Measurements from ENCODE around the gene SOAT2.
"Not testable (repeated sequence)": the region's sequence is repeated elsewhere in the genome, so short reads cannot be mapped to it uniquely, and the experiment has no call there.

The SOAT2 gene

DNA sequence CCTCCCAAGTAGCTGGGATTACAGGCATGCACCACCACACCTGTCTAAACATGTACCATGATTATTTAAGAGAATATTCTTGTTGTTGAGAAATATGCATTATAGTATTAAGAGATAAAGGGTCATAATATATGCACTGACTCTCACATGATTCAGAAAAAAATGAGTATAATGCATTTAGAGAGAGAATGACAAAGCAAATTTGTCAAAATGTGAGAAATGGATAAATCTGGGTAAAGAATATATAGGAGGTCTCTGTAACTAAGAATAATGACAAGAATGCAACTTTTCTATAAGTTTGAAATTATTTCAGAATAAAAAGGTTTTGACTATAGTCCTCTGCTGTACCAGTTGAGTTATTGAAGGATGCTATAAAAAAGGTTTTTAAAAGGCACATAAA lies 49.1 kb downstream of the SOAT2 start:
- DNase-seq (ENCODE audit: low read depth) = no peak
- H3K4me3 ChIP-seq (ENCODE audit: low read depth, low read length) = no peak overlapping the region
- TF ChIP-seq MYC (IDR thresholded peaks at IDR 0.05; ENCODE audit: low read depth, low read length) = no peak
- no peak for TF ChIP-seq POLR2A (IDR thresholded peaks at IDR 0.05; ENCODE audit: extremely low read depth, insufficient read length)
- TF ChIP-seq, protein P1, sequence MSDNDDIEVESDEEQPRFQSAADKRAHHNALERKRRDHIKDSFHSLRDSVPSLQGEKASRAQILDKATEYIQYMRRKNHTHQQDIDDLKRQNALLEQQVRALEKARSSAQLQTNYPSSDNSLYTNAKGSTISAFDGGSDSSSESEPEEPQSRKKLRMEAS (IDR thresholded peaks at IDR 0.05; ENCODE audit: low read depth, low read length) = no peak
- TF ChIP-seq, protein P2, sequence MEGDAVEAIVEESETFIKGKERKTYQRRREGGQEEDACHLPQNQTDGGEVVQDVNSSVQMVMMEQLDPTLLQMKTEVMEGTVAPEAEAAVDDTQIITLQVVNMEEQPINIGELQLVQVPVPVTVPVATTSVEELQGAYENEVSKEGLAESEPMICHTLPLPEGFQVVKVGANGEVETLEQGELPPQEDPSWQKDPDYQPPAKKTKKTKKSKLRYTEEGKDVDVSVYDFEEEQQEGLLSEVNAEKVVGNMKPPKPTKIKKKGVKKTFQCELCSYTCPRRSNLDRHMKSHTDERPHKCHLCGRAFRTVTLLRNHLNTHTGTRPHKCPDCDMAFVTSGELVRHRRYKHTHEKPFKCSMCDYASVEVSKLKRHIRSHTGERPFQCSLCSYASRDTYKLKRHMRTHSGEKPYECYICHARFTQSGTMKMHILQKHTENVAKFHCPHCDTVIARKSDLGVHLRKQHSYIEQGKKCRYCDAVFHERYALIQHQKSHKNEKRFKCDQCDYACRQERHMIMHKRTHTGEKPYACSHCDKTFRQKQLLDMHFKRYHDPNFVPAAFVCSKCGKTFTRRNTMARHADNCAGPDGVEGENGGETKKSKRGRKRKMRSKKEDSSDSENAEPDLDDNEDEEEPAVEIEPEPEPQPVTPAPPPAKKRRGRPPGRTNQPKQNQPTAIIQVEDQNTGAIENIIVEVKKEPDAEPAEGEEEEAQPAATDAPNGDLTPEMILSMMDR (IDR thresholded peaks at IDR 0.05; ENCODE audit: low read depth, low read length) = no peak

DNA sequence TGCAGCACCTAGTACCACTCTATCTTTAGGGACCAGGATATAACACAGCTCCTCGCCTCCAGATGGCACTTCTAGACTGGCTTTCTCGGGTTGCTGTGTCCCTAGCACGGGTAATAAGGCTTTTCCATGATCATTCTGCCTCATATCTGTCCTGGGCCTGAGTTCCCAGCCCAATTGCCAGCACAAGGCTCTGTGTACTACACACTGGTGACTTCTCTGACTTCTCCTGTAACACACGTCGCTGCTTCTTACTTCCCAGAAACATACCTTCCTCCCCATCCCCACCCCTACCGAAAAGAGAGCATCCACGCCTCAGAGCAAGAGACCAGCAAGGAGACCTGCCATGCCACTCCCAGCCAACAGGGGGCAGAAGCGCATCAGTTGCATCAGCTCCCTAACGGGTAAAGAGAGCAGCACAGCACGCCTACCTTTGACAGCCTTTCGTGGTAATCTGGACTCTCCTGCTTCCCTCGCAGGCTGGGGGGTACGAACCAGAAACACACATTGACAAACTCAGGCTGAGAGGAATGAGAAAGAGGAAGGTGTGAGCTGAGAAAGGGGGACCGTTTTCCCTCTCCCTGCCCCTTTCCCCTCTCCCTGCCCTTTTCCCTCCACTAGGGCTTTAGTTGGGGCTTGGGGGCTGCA lies 56.0 kb downstream of the SOAT2 start:
- DNase-seq (ENCODE audit: low read depth) = peak; percentile 89
- H3K4me3 ChIP-seq (ENCODE audit: low read depth, low read length) = no peak overlapping the region
- TF ChIP-seq, protein P2 (IDR thresholded peaks at IDR 0.05; ENCODE audit: low read depth, low read length) = peak; percentile 99
- TF ChIP-seq, protein P1 (IDR thresholded peaks at IDR 0.05; ENCODE audit: low read depth, low read length) = peak; percentile 78
- TF ChIP-seq MYC (IDR thresholded peaks at IDR 0.05; ENCODE audit: low read depth, low read length) (0 out of 2 replicates have a peak, but pooled peaks have one; percentile 16), POLR2A (IDR thresholded peaks at IDR 0.05; ENCODE audit: extremely low read depth, insufficient read length) (no peak)

DNA sequence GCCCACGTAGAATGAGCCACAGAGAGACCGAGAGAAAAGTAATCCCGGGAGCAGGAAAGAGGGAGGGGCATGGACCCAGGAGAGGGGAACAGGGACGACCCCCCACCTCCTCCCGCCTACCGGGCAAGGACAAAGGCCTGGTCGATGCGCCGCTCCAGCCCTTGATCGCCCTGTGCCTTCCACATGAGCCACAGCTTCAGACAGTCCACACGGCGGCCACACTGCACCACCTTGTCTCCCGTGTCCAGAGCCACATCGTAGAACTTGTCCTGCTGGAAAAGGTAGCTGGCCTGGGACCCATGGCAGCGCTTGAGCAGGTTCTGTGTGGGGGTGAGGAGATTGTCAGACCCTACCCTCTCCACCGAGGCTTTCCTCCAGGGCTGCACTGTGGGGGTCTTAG lies 56.7 kb downstream of the SOAT2 start:
- H3K4me3 ChIP-seq (ENCODE audit: low read depth, low read length) = no peak overlapping the region
- TF ChIP-seq POLR2A (IDR thresholded peaks at IDR 0.05; ENCODE audit: extremely low read depth, insufficient read length) (no peak), MYC (IDR thresholded peaks at IDR 0.05; ENCODE audit: low read depth, low read length) (no peak)
- TF ChIP-seq, protein P2 (IDR thresholded peaks at IDR 0.05; ENCODE audit: low read depth, low read length) = no peak
- TF ChIP-seq, protein P1 (IDR thresholded peaks at IDR 0.05; ENCODE audit: low read depth, low read length) = no peak
- DNase-seq (ENCODE audit: low read depth) = no peak

DNA sequence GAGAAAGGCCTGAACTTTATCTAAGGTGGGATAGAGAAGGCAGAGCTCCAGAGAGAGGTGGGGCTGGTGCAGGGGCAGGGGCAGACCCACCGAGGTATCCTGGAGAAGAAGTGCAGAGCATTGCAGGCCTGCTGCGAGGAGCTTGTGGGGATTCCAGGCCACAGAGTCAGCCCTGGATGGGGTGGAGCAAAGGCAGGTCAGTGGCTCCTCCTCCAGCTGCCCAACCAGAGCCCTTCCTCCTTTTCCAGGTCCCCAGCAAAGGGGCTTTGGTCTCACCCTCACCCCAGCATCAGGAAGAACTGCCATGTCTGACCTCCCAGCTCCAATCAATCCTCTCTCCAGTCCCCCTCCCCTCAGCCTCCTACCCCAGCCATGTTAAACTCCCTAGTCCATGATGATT lies 57.4 kb downstream of the SOAT2 start:
- TF ChIP-seq MYC (IDR thresholded peaks at IDR 0.05; ENCODE audit: low read depth, low read length) = no peak
- TF ChIP-seq, protein P2 (IDR thresholded peaks at IDR 0.05; ENCODE audit: low read depth, low read length) = no peak
- TF ChIP-seq, protein P1 (IDR thresholded peaks at IDR 0.05; ENCODE audit: low read depth, low read length) = no peak
- TF ChIP-seq POLR2A (IDR thresholded peaks at IDR 0.05; ENCODE audit: extremely low read depth, insufficient read length) = no peak
- DNase-seq (ENCODE audit: low read depth) = no peak
- H3K4me3 ChIP-seq (ENCODE audit: low read depth, low read length) = no peak overlapping the region

DNA sequence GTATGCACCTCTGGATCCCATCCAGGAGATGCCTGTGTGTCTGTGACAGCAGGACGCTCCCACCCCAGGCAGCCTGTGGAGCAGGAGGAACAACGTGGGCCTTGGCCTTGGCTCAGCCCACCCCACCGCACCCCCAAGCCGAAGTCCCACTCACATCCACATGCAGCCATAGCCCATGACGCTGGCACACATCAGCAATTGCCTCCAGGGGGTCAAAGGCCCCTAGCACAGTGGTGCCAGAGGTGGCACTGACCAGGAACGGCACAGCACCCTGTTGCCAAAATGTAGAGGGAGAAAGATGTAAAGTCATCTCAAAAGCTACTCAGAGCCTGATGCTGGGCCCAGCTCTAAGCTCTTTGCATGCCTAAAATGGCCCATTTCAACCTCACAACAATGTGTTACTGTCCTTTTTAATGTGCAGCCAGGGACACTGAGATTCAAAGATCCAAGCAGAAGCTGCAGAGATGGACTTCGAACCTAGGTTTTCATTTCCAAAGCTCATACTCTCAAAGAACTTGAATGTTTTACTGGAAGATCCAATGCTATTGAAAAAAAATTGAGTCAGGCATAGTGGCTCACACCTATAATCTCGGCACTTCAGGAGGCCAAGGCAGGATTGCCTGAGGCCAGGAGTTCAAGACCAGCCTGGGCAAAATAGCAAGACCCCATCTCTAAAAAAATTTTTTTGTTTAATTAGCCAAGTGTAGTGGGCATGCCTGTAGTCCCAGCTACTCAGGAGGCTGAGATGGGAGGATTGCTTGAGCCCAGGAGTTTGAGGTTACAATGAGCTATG lies 58.0 kb downstream of the SOAT2 start:
- TF ChIP-seq, protein P1 (IDR thresholded peaks at IDR 0.05; ENCODE audit: low read depth, low read length) = no peak
- TF ChIP-seq POLR2A (IDR thresholded peaks at IDR 0.05; ENCODE audit: extremely low read depth, insufficient read length) = no peak
- TF ChIP-seq, protein P2 (IDR thresholded peaks at IDR 0.05; ENCODE audit: low read depth, low read length) = no peak
- no peak for TF ChIP-seq MYC (IDR thresholded peaks at IDR 0.05; ENCODE audit: low read depth, low read length)
- DNase-seq (ENCODE audit: low read depth) = no peak
- H3K4me3 ChIP-seq (ENCODE audit: low read depth, low read length) = no peak overlapping the region

DNA sequence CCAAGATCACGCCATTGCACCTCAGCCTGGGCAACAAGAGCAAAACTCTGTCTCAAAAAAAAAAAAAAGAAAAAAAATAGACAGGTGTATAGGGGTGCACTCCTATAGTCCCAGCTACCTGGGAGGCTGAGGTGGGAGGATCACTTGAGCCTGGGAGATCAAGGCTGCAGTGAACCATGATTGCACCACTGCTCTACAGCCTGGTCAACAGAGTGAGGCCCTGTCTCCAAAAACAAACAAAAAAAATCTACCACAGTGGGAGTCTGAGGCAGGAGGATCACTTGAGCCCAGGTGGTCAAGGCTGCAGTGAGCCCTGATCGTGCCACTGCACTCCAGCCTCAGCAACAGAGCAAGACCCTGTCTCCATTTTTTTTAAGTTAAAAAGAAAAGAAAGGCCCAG lies 59.7 kb downstream of the SOAT2 start:
- not testable (repeated sequence) for DNase-seq (ENCODE audit: low read depth)

More for the DNA sequence above, 59.7 kb downstream of the SOAT2 start:
- H3K4me3 ChIP-seq (ENCODE audit: low read depth, low read length) = not testable (repeated sequence)
